ENCODE results near the gene GPR4.
A peak's percentile ranks its signal among the peaks of the same experiment; 100 is the strongest.

The GPR4 gene

GRCh38 chr19:45592366-45592765 is 9.6 kb downstream of the GPR4 start:
- Histone ChIP-seq H3K27ac (peak overlapping the region in 1 of 21 experiments; percentile 36), H3K4me3 (no peak overlapping the region)

DNA sequence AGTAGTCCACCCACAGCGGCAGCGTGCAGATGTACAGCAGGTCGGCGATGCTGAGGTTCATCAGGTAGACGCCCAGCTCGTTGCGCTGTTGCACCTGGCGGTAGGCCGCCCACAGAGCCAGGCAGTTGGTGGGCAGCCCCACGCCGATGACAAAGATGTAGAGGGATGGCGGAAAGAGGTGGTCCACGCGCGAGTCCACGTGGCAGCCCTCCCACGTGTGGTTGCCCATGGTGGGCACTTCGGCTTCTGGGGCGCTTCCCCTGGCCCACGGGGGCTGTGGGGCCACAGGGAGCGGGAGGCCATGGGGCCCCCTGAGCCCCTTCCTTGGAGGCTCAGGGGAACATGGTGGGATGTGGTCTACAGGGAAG is 10.4 kb downstream of the GPR4 start:
- H3K27ac ChIP-seq = no peak overlapping the region
- H3K4me3 ChIP-seq = no peak overlapping the region

DNA sequence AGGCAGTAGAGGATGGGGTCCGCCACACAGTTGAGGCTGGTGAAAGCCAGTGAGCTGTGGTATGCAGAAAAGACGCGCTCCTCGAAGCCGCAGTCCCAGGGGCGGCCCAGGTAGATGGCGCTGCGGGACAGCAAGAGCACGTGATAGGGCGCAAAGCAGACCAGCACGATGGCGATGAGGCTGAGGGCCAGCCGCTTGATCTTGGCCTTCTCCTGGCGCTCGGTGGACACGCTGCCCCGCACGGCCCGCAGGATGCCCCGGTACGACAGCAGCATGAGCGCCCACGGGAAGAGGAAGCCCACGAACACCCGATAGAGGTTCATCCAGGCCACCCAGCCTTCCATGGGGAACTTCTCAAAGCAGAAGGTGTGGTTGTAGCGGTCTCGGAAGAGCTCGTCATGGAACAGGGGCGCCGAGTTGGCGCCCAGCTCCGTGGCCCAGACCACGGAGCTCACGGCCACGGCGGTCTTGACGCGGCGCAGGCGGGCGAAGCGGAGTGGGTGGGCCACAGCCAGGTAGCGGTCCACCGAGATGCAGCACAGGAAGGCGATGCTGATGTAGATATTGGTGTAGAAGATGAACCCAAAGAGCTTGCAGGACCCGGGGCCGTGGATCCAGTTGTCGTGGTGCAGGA is 10.9 kb downstream of the GPR4 start:
- Histone ChIP-seq H3K27ac (no peak overlapping the region), H3K4me3 (no peak overlapping the region)

- Histone ChIP-seq H3K4me3 (no peak overlapping the region), H3K27ac (no peak overlapping the region)
These were observed 11.6 kb downstream of the GPR4 start for GRCh38 chr19:45590300-45591003.

DNA sequence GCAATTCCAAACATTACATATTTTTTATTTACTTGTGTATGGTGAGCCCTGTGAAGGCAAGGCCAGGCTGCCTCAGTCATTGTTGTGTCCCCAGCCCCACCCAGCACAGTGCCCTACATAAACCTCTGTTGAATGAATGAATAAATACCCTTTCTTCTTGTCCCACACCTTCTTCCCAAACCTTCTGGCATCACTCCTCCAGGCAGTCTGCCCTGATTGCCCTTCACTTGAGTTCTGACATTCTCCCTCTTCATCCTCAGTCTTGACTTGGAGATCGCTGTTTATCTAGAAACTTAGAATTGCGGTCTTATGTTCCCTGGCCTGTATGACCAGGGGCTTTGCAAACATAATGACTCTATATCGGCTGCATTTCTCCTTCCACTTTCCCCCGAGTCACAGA is 12.2 kb downstream of the GPR4 start:
- Histone ChIP-seq H3K27ac (no peak overlapping the region), H3K4me3 (no peak overlapping the region)

- Histone ChIP-seq H3K4me3 (no peak overlapping the region), H3K27ac (peak overlapping the region in 4 of 21 experiments; percentile 31 to 59 (median 48))
These were observed 14.1 kb downstream of the GPR4 start for GRCh38 chr19:45587873-45588272.

- peak overlapping the region; percentile 52 to 74 (median 61) for H3K4me3 ChIP-seq
- H3K27ac ChIP-seq = peak overlapping the region in 20 of 21 experiments; percentile 83 to 98 (median 93)
These were observed 16.8 kb downstream of the GPR4 start for GRCh38 chr19:45585158-45585577.

DNA sequence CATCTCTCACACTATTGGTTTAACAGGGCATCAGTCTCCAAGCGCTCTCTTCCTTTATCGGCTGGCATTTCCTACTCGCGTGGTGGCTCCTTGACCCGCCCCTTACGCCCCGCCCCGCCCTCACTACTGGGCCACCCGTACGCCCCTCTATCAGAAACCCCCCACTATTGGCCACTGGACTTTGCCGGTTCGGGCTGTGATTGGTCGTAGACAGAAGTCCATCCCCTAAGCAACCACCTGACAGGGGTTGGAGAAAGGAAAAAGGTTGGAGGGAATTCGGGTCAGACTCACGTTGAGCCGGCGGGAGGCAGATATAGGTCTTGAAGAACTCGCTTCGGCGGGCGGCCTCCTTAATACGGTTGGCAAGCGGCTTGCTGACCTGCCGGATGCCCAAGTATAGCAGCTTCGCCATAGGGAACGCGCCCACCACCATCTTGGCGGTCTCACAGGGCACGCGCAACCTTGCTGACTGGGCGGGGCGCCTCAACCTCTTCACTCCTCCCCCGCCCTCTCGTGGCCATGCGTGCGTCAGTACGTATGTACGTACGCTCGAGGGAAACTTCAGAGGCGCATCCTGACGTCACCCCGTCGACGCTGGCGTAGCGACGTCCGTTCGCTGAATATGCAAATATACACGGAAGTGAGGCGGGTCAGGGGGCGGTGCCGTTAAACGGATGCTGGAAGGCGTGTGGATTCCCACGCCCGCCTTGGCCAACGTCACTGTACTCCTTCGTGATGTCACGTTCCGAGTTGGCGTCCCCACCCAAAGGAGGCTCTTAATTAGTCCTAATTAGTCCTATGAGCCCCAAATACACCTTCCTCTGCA is 17.5 kb downstream of the GPR4 start, which contains the start of gene OPA3:
Gene OPA3 (minus strand): TSS at position 471 of the 826 bp plus-strand sequence. CDS start 38 bp downstream, at position 433.
- Histone ChIP-seq H3K27ac (peak within 1 kb of the TSS; percentile 76 to 98 (median 94)), H3K4me3 (peak within 1 kb of the TSS; percentile 52 to 74 (median 61))

DNA sequence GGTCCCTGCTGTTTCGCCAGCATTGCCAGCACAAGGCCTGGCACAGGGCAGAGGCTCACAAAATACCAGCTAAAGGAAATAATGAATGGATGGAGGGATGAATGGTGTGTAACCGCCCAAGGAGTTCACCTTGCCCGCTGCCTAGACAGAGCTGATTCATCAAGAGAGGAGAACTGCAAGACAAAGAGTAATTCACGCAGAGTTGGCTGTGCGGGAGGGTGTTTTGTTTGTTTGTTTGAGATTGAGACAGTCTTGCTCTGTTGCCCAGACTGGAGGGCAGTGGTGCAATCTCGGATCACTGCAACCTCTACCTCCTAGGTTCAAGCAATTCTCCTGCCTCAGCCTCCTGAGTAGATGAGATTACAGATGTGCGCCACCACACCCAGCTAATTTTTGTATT is 20.4 kb downstream of the GPR4 start:
- H3K27ac ChIP-seq = peak overlapping the region in 4 of 21 experiments; percentile 9 to 80 (median 30)
- no peak overlapping the region for H3K4me3 ChIP-seq

GRCh38 chr19:45578861-45579260 is 23.2 kb downstream of the GPR4 start:
- Histone ChIP-seq H3K4me3 (no peak overlapping the region), H3K27ac (peak overlapping the region in 11 of 21 experiments; percentile 10 to 70 (median 32))

DNA sequence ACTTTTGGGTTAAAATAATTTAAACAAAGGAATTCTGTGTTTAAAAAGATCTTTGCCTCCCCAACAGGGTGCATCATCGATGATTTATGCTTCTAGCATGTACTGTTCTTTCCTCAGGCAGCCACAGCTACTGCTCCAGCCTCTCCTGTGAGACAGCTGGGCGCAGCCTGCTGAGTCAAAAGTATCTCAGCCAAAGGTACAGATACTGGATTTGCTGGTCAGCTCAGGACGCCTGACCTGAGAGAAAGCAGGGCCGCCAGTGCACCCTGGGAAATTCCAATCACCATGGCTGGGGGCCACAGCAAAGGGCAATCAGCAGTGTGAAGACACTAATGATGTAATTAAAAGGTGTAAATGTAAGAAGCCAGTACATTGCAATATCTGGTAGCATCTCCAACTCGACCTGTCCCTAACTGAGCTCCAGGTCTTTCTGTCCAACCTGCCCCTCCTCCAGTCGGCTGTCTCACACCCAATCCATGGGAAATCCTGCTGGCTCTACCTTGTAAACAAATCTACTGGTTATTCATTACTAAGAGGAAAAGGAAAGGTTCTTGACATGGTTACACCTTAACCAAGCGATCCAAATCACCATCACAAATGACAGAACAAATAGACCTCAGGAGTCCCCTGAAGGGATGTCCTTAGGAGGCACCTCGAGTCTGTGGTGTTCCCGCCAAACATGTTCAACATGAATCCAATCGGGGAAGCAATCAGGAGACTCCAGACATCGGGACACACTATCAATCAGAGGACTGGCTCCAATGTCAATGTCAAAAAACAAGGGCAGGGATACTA is 24.7 kb downstream of the GPR4 start:
- H3K27ac ChIP-seq = peak overlapping the region in 17 of 21 experiments; percentile 1 to 73 (median 52)
- H3K4me3 ChIP-seq = no peak overlapping the region

DNA sequence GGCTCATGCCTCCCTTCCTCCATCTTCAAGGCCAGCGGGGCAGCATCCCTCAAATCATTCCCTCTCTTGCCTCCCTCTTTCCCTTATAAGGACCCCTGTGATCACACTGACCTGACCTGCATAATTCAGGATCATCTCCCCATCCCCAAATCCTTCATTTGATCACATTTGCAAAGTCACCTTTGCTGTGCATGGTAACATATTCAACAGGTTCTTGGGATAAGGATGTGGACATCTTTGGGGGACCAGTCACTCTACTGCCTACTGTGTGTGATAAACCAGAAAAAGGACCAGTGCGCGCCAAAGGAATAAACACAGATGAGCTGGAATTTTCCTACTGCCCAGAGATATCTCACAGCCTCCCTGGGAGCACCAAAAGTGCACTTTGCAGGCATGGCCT is 25.3 kb downstream of the GPR4 start:
- H3K4me3 ChIP-seq = no peak overlapping the region
- peak overlapping the region in 11 of 21 experiments; percentile 1 to 73 (median 52) for H3K27ac ChIP-seq

DNA sequence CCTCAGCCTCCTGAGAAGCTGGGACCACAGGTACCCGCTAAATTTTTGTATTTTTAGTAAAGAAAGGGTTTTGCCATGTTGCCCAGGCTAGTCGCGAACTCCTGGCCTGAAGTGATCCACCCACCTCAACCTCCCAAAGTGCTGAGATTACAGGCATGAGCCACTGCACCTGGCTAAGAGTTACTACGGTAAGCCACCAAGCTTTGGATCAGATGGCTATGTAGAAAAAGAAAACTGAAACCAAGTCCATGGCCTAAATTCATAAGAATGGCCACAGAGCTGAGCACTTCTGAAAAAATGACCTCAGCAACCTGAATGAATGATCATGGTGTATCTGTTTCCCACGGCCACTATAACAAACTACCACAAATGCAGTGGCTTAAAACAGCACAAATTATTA is 26.8 kb downstream of the GPR4 start:
- no peak overlapping the region for H3K4me3 ChIP-seq
- H3K27ac ChIP-seq = peak overlapping the region in 2 of 21 experiments; percentile 24 to 54

DNA sequence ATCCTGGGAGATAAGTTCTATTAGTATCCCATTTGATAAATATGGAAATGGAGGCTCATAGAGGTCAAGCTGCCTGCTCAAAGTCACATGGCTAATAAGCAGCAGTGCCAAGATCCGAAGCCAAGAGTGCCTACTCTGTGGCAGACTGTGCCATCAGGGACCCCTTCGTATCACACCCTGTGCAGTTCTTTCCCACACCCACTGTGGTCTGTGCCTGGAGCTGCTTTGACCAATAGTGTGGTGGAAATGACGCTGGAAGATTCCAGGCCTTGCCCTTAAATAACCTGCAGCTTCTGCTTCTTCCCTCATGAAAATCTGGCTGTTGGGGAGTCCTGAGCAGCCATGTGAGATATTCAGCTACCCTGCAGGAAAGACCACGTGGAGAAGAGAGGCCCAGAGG is 27.5 kb downstream of the GPR4 start:
- H3K27ac ChIP-seq = peak overlapping the region in 1 of 21 experiments; percentile 54

GRCh38 chr19:45571457-45572220 is 30.4 kb downstream of the GPR4 start:
- Histone ChIP-seq H3K4me3 (no peak overlapping the region), H3K27ac (no peak overlapping the region)

More for the DNA sequence above, 27.5 kb downstream of the GPR4 start:
- H3K4me3 ChIP-seq = no peak overlapping the region

DNA sequence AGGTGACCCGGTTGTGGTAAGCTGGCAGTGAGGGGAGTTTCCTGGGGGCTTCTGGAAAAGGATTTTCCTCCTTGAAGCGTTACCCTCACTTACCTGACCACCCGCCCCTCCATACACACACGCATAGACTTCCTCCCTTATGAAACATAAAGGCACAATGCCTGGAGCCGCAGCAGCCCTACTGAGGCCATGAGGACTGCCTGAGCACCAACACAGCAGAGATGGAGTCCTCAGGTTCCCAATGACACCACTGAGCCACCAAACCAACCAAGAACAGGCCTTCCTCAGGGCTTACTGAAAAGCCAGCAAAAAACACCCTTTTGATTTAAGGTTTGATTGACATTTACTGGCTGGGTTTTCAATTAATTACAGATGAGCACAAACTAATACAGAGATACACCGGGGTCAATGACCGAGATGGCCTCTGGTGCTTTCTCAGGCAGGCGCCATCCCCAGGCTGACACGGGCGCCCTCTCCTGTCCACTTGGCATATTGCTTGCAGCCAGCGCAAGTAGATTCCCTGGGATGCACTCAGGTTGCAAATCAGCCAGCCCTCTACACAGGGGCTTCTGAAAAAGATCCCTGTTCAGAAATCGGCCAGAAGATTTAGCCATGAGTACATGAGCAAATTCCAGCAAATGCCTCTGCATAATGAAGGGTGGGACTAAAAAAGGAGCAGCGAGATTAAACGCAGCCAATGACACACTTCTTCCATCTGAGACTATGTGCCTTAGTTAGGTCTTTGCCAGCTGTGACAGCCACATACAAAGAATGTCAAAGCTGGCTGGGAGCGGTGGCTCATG is 32.2 kb downstream of the GPR4 start:
- H3K27ac ChIP-seq = peak overlapping the region in 5 of 21 experiments; percentile 7 to 54 (median 17)
- no peak overlapping the region for H3K4me3 ChIP-seq

- Histone ChIP-seq H3K4me3 (no peak overlapping the region), H3K27ac (peak overlapping the region in 10 of 21 experiments; percentile 4 to 54 (median 28))
These were observed 33.3 kb downstream of the GPR4 start for GRCh38 chr19:45568732-45569131.

GRCh38 chr19:45567609-45568008 is 34.4 kb downstream of the GPR4 start:
- H3K27ac ChIP-seq = peak overlapping the region in 3 of 21 experiments; percentile 26 to 54 (median 43)
- H3K4me3 ChIP-seq = no peak overlapping the region
